ENCODE results near the gene MELTF.

GRCh38 chr3:197041875-197042488, 12.4 kb upstream of the MELTF start:
- no peak for TF ChIP-seq CTCF (IDR thresholded peaks at IDR 0.05)
- no peak for TF ChIP-seq TEAD4 (CRISPR knock-in tag; IDR thresholded peaks at IDR 0.05)
- no peak for TF ChIP-seq FOXJ3 (CRISPR knock-in tag; IDR thresholded peaks at IDR 0.05; ENCODE audit: borderline replicate concordance)
